Measurements from ENCODE around the gene RTN4R.

RTN4R gene

GRCh38 chr22:20238901-20239675, 29.0 kb downstream of the RTN4R start:
- Histone ChIP-seq H3K4me1 (ENCODE audit: control insufficient read depth, low read depth, low read length) (peaks cover 16% of the 10 kb centered on the region), H3K36me3 (ENCODE audit: control insufficient read depth, low read depth, low read length) (no peaks in the 10 kb centered on the region), H3K4me3 (ENCODE audit: low read length) (no peak overlapping the region), H3K27ac (ENCODE audit: low read length) (no peak overlapping the region), H3K27me3 (ENCODE audit: control insufficient read depth, insufficient read depth, low read length) (no peaks in the 10 kb centered on the region), H3K9ac (ENCODE audit: low read length) (no peak overlapping the region), H3K9me3 (ENCODE audit: control insufficient read depth, low read depth, low read length) (no peaks in the 10 kb centered on the region)

DNA sequence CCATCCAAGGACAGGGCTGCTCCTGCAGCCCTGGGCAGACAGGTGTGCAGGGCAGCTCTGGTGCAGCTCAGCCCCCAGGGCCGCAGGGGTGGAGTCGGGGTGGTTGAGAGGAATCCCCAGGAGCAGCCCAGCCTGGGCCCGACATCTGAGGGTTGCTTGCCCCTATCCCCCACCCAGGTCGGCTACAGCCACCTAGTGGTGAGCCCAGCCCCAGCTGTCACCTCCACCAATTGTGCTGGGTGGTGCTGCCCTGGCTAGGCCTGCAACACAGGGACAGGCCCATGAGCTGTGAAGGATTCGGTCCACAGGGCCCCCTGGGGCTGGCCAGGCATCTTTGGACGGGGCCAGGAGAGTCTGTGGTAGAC, 29.6 kb downstream of the RTN4R start:
- H3K27ac ChIP-seq (ENCODE audit: low read length): no peak overlapping the region

GRCh38 chr22:20237480-20238440, 30.4 kb downstream of the RTN4R start:
- H3K27ac ChIP-seq (ENCODE audit: low read length): no peak overlapping the region
- peaks cover 6% of the 10 kb centered on the region for H3K4me1 ChIP-seq (ENCODE audit: control insufficient read depth, low read depth, low read length)
- H3K9me3 ChIP-seq (ENCODE audit: control insufficient read depth, low read depth, low read length): no peaks in the 10 kb centered on the region
- H3K36me3 ChIP-seq (ENCODE audit: control insufficient read depth, low read depth, low read length): no peaks in the 10 kb centered on the region
- H3K27me3 ChIP-seq (ENCODE audit: control insufficient read depth, insufficient read depth, low read length): no peaks in the 10 kb centered on the region
- no peak overlapping the region for H3K4me3 ChIP-seq (ENCODE audit: low read length)
- no peak overlapping the region for H3K9ac ChIP-seq (ENCODE audit: low read length)

More for the DNA sequence above, 29.6 kb downstream of the RTN4R start:
- no peak overlapping the region for H3K4me3 ChIP-seq (ENCODE audit: low read length)
- no peak overlapping the region for H3K9ac ChIP-seq (ENCODE audit: low read length)
- no peaks in the 10 kb centered on the region for H3K36me3 ChIP-seq (ENCODE audit: control insufficient read depth, low read depth, low read length)
- no peaks in the 10 kb centered on the region for H3K27me3 ChIP-seq (ENCODE audit: control insufficient read depth, insufficient read depth, low read length)
- H3K9me3 ChIP-seq (ENCODE audit: control insufficient read depth, low read depth, low read length): no peaks in the 10 kb centered on the region
- H3K4me1 ChIP-seq (ENCODE audit: control insufficient read depth, low read depth, low read length): peaks cover 10% of the 10 kb centered on the region

DNA sequence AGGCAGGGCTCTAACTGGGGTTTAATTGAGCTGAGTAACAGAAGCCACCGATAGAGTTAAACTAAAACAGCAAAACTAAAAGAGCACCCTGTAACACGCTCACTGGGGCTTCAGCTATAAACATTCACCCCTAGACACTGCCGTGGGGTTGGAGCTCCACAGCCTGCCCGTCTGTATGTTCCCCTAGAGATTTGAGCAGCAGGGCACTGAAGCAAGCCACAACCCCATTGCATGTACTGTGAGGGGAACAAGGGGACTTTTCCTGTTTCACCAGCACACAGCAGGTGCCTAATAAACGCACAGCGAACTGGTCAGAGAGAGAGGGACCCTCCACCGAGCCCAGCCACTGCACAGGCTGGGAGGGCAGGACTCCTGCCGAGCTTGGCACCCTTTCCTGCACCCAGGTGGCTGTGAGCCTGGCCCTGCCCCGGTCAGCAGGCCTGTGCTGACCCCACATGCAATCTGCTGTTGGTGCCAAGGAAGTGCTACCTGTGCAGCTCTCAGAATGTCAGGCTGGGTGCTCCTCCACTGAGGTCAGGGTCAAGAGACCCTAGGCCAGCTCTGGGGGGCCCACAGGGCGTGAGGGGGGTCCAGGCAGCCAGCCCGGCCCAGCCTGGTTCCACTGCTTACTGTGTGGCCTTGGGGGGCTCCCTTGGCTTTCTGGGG, 31.9 kb downstream of the RTN4R start:
- no peak overlapping the region for H3K4me3 ChIP-seq (ENCODE audit: low read length)
- H3K9me3 ChIP-seq (ENCODE audit: control insufficient read depth, low read depth, low read length): no peaks in the 10 kb centered on the region
- H3K9ac ChIP-seq (ENCODE audit: low read length): no peak overlapping the region
- no peak overlapping the region for H3K27ac ChIP-seq (ENCODE audit: low read length)
- H3K4me1 ChIP-seq (ENCODE audit: control insufficient read depth, low read depth, low read length): peaks cover 6% of the 10 kb centered on the region
- H3K27me3 ChIP-seq (ENCODE audit: control insufficient read depth, insufficient read depth, low read length): no peaks in the 10 kb centered on the region
- no peaks in the 10 kb centered on the region for H3K36me3 ChIP-seq (ENCODE audit: control insufficient read depth, low read depth, low read length)

GRCh38 chr22:20235389-20235991, 32.6 kb downstream of the RTN4R start:
- Histone ChIP-seq H3K36me3 (ENCODE audit: control insufficient read depth, low read depth, low read length) (no peaks in the 10 kb centered on the region), H3K4me3 (ENCODE audit: low read length) (no peak overlapping the region), H3K4me1 (ENCODE audit: control insufficient read depth, low read depth, low read length) (peaks cover 2% of the 10 kb centered on the region), H3K27ac (ENCODE audit: low read length) (no peak overlapping the region), H3K9ac (ENCODE audit: low read length) (no peak overlapping the region), H3K27me3 (ENCODE audit: control insufficient read depth, insufficient read depth, low read length) (no peaks in the 10 kb centered on the region), H3K9me3 (ENCODE audit: control insufficient read depth, low read depth, low read length) (no peaks in the 10 kb centered on the region)

- Histone ChIP-seq H3K9me3 (ENCODE audit: control insufficient read depth, low read depth, low read length) (no peaks in the 10 kb centered on the region), H3K9ac (ENCODE audit: low read length) (no peak overlapping the region), H3K27me3 (ENCODE audit: control insufficient read depth, insufficient read depth, low read length) (no peaks in the 10 kb centered on the region), H3K27ac (ENCODE audit: low read length) (no peak overlapping the region), H3K4me1 (ENCODE audit: control insufficient read depth, low read depth, low read length) (no peaks in the 10 kb centered on the region), H3K36me3 (ENCODE audit: control insufficient read depth, low read depth, low read length) (no peaks in the 10 kb centered on the region), H3K4me3 (ENCODE audit: low read length) (no peak overlapping the region)
Observed at GRCh38 chr22:20234760-20235388, 33.2 kb downstream of the RTN4R start.

- no peaks in the 10 kb centered on the region for H3K4me1 ChIP-seq (ENCODE audit: control insufficient read depth, low read depth, low read length)
- no peak overlapping the region for H3K4me3 ChIP-seq (ENCODE audit: low read length)
- no peaks in the 10 kb centered on the region for H3K27me3 ChIP-seq (ENCODE audit: control insufficient read depth, insufficient read depth, low read length)
- no peak overlapping the region for H3K9ac ChIP-seq (ENCODE audit: low read length)
- no peak overlapping the region for H3K27ac ChIP-seq (ENCODE audit: low read length)
- no peaks in the 10 kb centered on the region for H3K36me3 ChIP-seq (ENCODE audit: control insufficient read depth, low read depth, low read length)
- no peaks in the 10 kb centered on the region for H3K9me3 ChIP-seq (ENCODE audit: control insufficient read depth, low read depth, low read length)
Observed at GRCh38 chr22:20234314-20234682, 33.8 kb downstream of the RTN4R start.

GRCh38 chr22:20233351-20234313, 34.5 kb downstream of the RTN4R start:
- Histone ChIP-seq H3K9me3 (ENCODE audit: control insufficient read depth, low read depth, low read length) (no peaks in the 10 kb centered on the region), H3K36me3 (ENCODE audit: control insufficient read depth, low read depth, low read length) (no peaks in the 10 kb centered on the region), H3K4me3 (ENCODE audit: low read length) (no peak overlapping the region), H3K27me3 (ENCODE audit: control insufficient read depth, insufficient read depth, low read length) (no peaks in the 10 kb centered on the region), H3K9ac (ENCODE audit: low read length) (no peak overlapping the region), H3K27ac (ENCODE audit: low read length) (no peak overlapping the region), H3K4me1 (ENCODE audit: control insufficient read depth, low read depth, low read length) (no peaks in the 10 kb centered on the region)

GRCh38 chr22:20232781-20233180, 35.3 kb downstream of the RTN4R start:
- H3K27ac ChIP-seq (ENCODE audit: low read length): no peak overlapping the region
- H3K9me3 ChIP-seq (ENCODE audit: control insufficient read depth, low read depth, low read length): no peaks in the 10 kb centered on the region
- no peaks in the 10 kb centered on the region for H3K4me1 ChIP-seq (ENCODE audit: control insufficient read depth, low read depth, low read length)
- H3K4me3 ChIP-seq (ENCODE audit: low read length): no peak overlapping the region
- no peaks in the 10 kb centered on the region for H3K27me3 ChIP-seq (ENCODE audit: control insufficient read depth, insufficient read depth, low read length)
- H3K9ac ChIP-seq (ENCODE audit: low read length): no peak overlapping the region
- H3K36me3 ChIP-seq (ENCODE audit: control insufficient read depth, low read depth, low read length): no peaks in the 10 kb centered on the region

DNA sequence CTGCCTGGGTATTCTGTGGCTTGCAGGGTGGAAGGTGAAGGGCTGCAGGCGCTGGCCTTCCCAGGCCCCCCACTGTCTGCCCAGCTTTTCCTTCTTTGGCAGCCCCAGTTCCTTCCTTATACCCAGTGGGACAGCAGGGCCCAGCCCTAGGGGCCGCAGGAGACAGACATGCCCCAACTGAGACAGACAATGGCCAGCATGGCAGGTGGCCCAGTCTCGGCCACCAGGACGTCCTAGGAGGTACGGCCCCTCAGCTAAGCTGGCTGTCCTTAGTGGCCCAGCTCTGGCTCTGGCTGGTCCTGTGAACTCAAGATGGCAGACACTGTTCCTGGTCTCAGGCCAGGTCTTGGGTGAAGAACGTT, 35.9 kb downstream of the RTN4R start:
- Histone ChIP-seq H3K27me3 (ENCODE audit: control insufficient read depth, insufficient read depth, low read length) (no peaks in the 10 kb centered on the region), H3K27ac (ENCODE audit: low read length) (no peak overlapping the region), H3K9me3 (ENCODE audit: control insufficient read depth, low read depth, low read length) (no peaks in the 10 kb centered on the region), H3K36me3 (ENCODE audit: control insufficient read depth, low read depth, low read length) (no peaks in the 10 kb centered on the region), H3K4me3 (ENCODE audit: low read length) (no peak overlapping the region), H3K9ac (ENCODE audit: low read length) (no peak overlapping the region), H3K4me1 (ENCODE audit: control insufficient read depth, low read depth, low read length) (no peaks in the 10 kb centered on the region)

Measured in iPS-18a (cell line).